H9 (cell line): ENCODE data around the gene NGFR. TPM values are rescaled to one million over a fixed set of nuclear protein-coding genes. Genes with fewer than 3 reads are reported as not detected.

Experiments used
- DNase-seq: peaks from one replicate; pipeline ENCODE4 v3.0.0-alpha.2; 2017
- H2AFZ ChIP-seq: one replicate; pipeline ENCODE4 v1.6.1; 2013; ENCODE audit warnings: mild to moderate bottlenecking, low read length, control low read depth, moderate library complexity
- H2AK5ac ChIP-seq: 2 replicates; pipeline ENCODE4 v1.6.1; 2013; ENCODE audit warnings: low read length, control low read depth, mixed read lengths; ENCODE audit not compliant: insufficient read length
- H2BK120ac ChIP-seq: one replicate; pipeline ENCODE4 v1.6.1; 2013; ENCODE audit warnings: low read depth, mild to moderate bottlenecking, low read length, control low read depth, inconsistent platforms; ENCODE audit not compliant: poor library complexity, severe bottlenecking
- H2BK12ac ChIP-seq: 2 replicates; pipeline ENCODE4 v1.6.1; 2013; ENCODE audit warnings: low read length, control low read depth, mixed read lengths, low read depth; ENCODE audit not compliant: insufficient read length
- H2BK15ac ChIP-seq: 2 replicates; pipeline ENCODE4 v1.6.1; 2013; ENCODE audit warnings: low read depth, low read length, control low read depth
- H2BK20ac ChIP-seq: one replicate; pipeline ENCODE4 v1.6.1; 2013; ENCODE audit warnings: low read depth, mild to moderate bottlenecking, low read length, control low read depth, inconsistent platforms; ENCODE audit not compliant: poor library complexity, severe bottlenecking
- H2BK5ac ChIP-seq: 2 replicates; pipeline ENCODE4 v1.6.1; 2013; ENCODE audit warnings: low read length, control low read depth, mixed read lengths; ENCODE audit not compliant: insufficient read length
- H3K14ac ChIP-seq: 2 replicates; pipeline ENCODE4 v1.6.1; 2013; ENCODE audit warnings: low read length, control low read depth; ENCODE audit not compliant: insufficient read depth
- H3K18ac ChIP-seq: 2 replicates; pipeline ENCODE4 v1.6.1; 2013; ENCODE audit warnings: low read depth, mild to moderate bottlenecking, mixed read lengths, low read length, control low read depth; ENCODE audit not compliant: insufficient read length
- H3K23ac ChIP-seq: 2 replicates; pipeline ENCODE4 v1.6.1; 2013; ENCODE audit warnings: low read length, control low read depth, mixed read lengths, low read depth; ENCODE audit not compliant: insufficient read length
- H3K23me2 ChIP-seq: 2 replicates; pipeline ENCODE4 v1.6.1; 2013; ENCODE audit warnings: low read depth, mild to moderate bottlenecking, mixed read lengths, low read length, control low read depth; ENCODE audit not compliant: insufficient read length, poor library complexity, severe bottlenecking
- H3K27ac ChIP-seq: 2 replicates; pipeline ENCODE4 v1.5.1; 2013; ENCODE audit warnings: low read length, control low read depth, mixed read lengths, low read depth; ENCODE audit not compliant: insufficient read length
- H3K27me3 ChIP-seq: 2 replicates; pipeline ENCODE4 v1.6.1; 2013; ENCODE audit warnings: low read length, control low read depth, inconsistent platforms; ENCODE audit not compliant: insufficient read depth
- H3K4ac ChIP-seq: 2 replicates; pipeline ENCODE4 v1.6.1; 2013; ENCODE audit warnings: low read depth, mild to moderate bottlenecking, control low read depth, inconsistent platforms, low read length, moderate library complexity
- H3K4me1 ChIP-seq: 2 replicates; pipeline ENCODE4 v1.6.1; 2013; ENCODE audit warnings: low read length, control low read depth, inconsistent platforms; ENCODE audit not compliant: insufficient read depth
- H3K4me2 ChIP-seq: 2 replicates; pipeline ENCODE4 v1.6.1; 2013; ENCODE audit warnings: low read length, control low read depth, mixed read lengths; ENCODE audit not compliant: insufficient read length, insufficient read depth
- H3K56ac ChIP-seq: 2 replicates; pipeline ENCODE4 v1.6.1; 2013; ENCODE audit warnings: low read depth, mild to moderate bottlenecking, mixed read lengths, low read length, control low read depth; ENCODE audit not compliant: insufficient read length
- H3K79me1 ChIP-seq: 2 replicates; pipeline ENCODE4 v1.6.1; 2013; ENCODE audit warnings: low read depth, mild to moderate bottlenecking, moderate library complexity, low read length, control low read depth, inconsistent platforms; ENCODE audit not compliant: insufficient read depth, poor library complexity, severe bottlenecking
- H3K79me2 ChIP-seq: 2 replicates; pipeline ENCODE4 v1.6.1; 2013; ENCODE audit warnings: low read length, control low read depth, inconsistent platforms; ENCODE audit not compliant: insufficient read depth
- H3K9ac ChIP-seq: 2 replicates; pipeline ENCODE4 v1.6.1; 2013; ENCODE audit warnings: low read length, control low read depth, mixed read lengths; ENCODE audit not compliant: insufficient read length; ENCODE audit errors: extremely low read depth
- H3K9me3 ChIP-seq: one replicate; pipeline ENCODE4 v1.6.1; 2013; ENCODE audit warnings: low read depth, low read length, inconsistent platforms; ENCODE audit not compliant: control insufficient read depth
- H3T11ph ChIP-seq: one replicate; pipeline ENCODE4 v1.6.1; 2013; ENCODE audit warnings: mild to moderate bottlenecking, low read length, control low read depth, inconsistent platforms
- H4K20me1 ChIP-seq: one replicate; pipeline ENCODE4 v1.6.1; 2013; ENCODE audit not compliant: control insufficient read depth, insufficient read length, insufficient read depth
- H4K5ac ChIP-seq: 2 replicates; pipeline ENCODE4 v1.6.1; 2013; ENCODE audit warnings: low read depth, mild to moderate bottlenecking, mixed read lengths, low read length, control low read depth; ENCODE audit not compliant: insufficient read length
- H4K8ac ChIP-seq: replicated peaks from 2 replicates; pipeline ENCODE4 v1.6.1; 2013; ENCODE audit warnings: low read length, control low read depth, mixed read lengths, low read depth; ENCODE audit not compliant: insufficient read length
- H4K91ac ChIP-seq: 2 replicates; pipeline ENCODE4 v1.6.1; 2013; ENCODE audit warnings: low read depth, mild to moderate bottlenecking, moderate library complexity, mixed read lengths, low read length, control low read depth; ENCODE audit not compliant: insufficient read length
- H3K27ac Mint-ChIP-seq, 3 experiments: 2 replicates in 2 of 3; 3 replicates in 1 of 3; pipeline ENCODE4 v1.8.0; 2020 to 2021; ENCODE audit warnings: mixed read lengths in 3 of 3, mild to moderate bottlenecking in 1 of 3, moderate library complexity in 1 of 3
- H3K27me3 Mint-ChIP-seq: 2 replicates; pipeline ENCODE4 v1.8.0; 2021; ENCODE audit warnings: low read depth, mild to moderate bottlenecking, moderate library complexity, mixed read lengths
- H3K36me3 Mint-ChIP-seq, 3 experiments: 2 replicates in 2 of 3; 3 replicates in 1 of 3; pipeline ENCODE4 v1.8.0; 2020 to 2021; ENCODE audit warnings: low read depth in 3 of 3, mixed read lengths in 3 of 3; ENCODE audit not compliant: insufficient read depth in 1 of 3
- H3K4me1 Mint-ChIP-seq, 2 experiments: 2 replicates each; pipeline ENCODE4 v1.8.0; 2020; ENCODE audit warnings: mixed read lengths in 2 of 2
- H3K4me3 Mint-ChIP-seq, 2 experiments: 2 replicates in 1 of 2; 3 replicates in 1 of 2; pipeline ENCODE4 v1.8.0; 2020 to 2021; ENCODE audit warnings: mild to moderate bottlenecking in 2 of 2, mixed read lengths in 2 of 2, moderate library complexity in 1 of 2
- H3K9me3 Mint-ChIP-seq, 2 experiments: 2 replicates in 1 of 2; 3 replicates in 1 of 2; pipeline ENCODE4 v1.8.0; 2020; ENCODE audit warnings: mild to moderate bottlenecking in 2 of 2, mixed read lengths in 2 of 2, moderate library complexity in 1 of 2
- WGBS: extraction: QIAGEN DNeasy Blood & Tissue Kit; methylation state at CpG from one replicate; pipeline ENCODE4 v1.1.7; 2013; ENCODE audit warnings: missing lambda C conversion rate, low lambda C conversion rate, mixed read lengths; ENCODE audit not compliant: insufficient read length; ENCODE audit errors: extremely low coverage; 5-methylcytosine and 5-hydroxymethylcytosine counted together
- total RNA-seq: library from RNA; stranded (reverse); gene quantifications from 2 replicates; pipeline ENCODE4 v1.2.1, GENCODE V29; 2021
- TF ChIP-seq, protein P1 (sequence below): fragments of 200-600 bp; sonication (generic); conservative IDR thresholded peaks from 3 replicates; pipeline ENCODE4 v1.8.0; 2021; ENCODE audit warnings: antibody characterized with exemption, mild to moderate bottlenecking

Gene NGFR
- total RNA-seq, 1 experiment from 2014 or later, result 9.6 TPM

- H3K4me3 Mint-ChIP-seq, result no peak overlapping the region
- H3K9ac ChIP-seq, result no peak overlapping the region
- no peak overlapping the region for H4K8ac ChIP-seq
- no peak overlapping the region for H3K27ac ChIP-seq
- peaks cover 6% of the 10 kb centered on the region for H3K27me3 Mint-ChIP-seq
- no peak overlapping the region for H3K56ac ChIP-seq
- H3K79me2 ChIP-seq, result no peaks in the 10 kb centered on the region
- H3K27ac Mint-ChIP-seq, result no peak overlapping the region; a peak in 1 of 7 replicates
- H3K9me3 Mint-ChIP-seq, result no peaks in the 10 kb centered on the region
- H3K14ac ChIP-seq, result no peak overlapping the region; the same call in 1 of the 2 replicates
- H3K4me1 Mint-ChIP-seq, result peaks cover 22 to 23% of the 10 kb centered on the region in 2 experiments
- no peak overlapping the region for H3K4me2 ChIP-seq
- H3T11ph ChIP-seq, result no peak overlapping the region
- no peak overlapping the region for H2AFZ ChIP-seq
- H3K23ac ChIP-seq, result no peak overlapping the region
- no peaks in the 10 kb centered on the region; the same call in 1 of the 2 replicates for H3K4me1 ChIP-seq
- no peaks in the 10 kb centered on the region for H3K23me2 ChIP-seq
- no peaks in the 10 kb centered on the region for H4K20me1 ChIP-seq
- no peak overlapping the region for H2BK15ac ChIP-seq
- no peaks in the 10 kb centered on the region for H3K36me3 Mint-ChIP-seq
- no peaks in the 10 kb centered on the region for H3K9me3 ChIP-seq
- H3K18ac ChIP-seq, result no peak overlapping the region
- TF ChIP-seq, protein P1, sequence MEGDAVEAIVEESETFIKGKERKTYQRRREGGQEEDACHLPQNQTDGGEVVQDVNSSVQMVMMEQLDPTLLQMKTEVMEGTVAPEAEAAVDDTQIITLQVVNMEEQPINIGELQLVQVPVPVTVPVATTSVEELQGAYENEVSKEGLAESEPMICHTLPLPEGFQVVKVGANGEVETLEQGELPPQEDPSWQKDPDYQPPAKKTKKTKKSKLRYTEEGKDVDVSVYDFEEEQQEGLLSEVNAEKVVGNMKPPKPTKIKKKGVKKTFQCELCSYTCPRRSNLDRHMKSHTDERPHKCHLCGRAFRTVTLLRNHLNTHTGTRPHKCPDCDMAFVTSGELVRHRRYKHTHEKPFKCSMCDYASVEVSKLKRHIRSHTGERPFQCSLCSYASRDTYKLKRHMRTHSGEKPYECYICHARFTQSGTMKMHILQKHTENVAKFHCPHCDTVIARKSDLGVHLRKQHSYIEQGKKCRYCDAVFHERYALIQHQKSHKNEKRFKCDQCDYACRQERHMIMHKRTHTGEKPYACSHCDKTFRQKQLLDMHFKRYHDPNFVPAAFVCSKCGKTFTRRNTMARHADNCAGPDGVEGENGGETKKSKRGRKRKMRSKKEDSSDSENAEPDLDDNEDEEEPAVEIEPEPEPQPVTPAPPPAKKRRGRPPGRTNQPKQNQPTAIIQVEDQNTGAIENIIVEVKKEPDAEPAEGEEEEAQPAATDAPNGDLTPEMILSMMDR, result no peak
- no peak overlapping the region for H2BK12ac ChIP-seq
- no peak overlapping the region for H2AK5ac ChIP-seq
- no peaks in the 10 kb centered on the region for H3K79me1 ChIP-seq
- H4K5ac ChIP-seq, result no peak overlapping the region
- H2BK5ac ChIP-seq, result no peak overlapping the region
- no peak for DNase-seq
- no peaks in the 10 kb centered on the region for H3K27me3 ChIP-seq
- H2BK120ac ChIP-seq, result no peak overlapping the region
- H2BK20ac ChIP-seq, result no peak overlapping the region
- H4K91ac ChIP-seq, result no peak overlapping the region
- H3K4ac ChIP-seq, result no peak overlapping the region
- no CpG with 5 or more reads among the region's 3 CpGs for WGBS
These were observed 44.4 kb upstream of the NGFR start for GRCh38 chr17:49450735-49451134.
